GM12801 (cell line): ENCODE results near the gene MBNL3.

Experiments used
- CTCF ChIP-seq: IDR thresholded peaks from one replicate; pipeline ENCODE4 v1.5.1; 2011; ENCODE audit warnings: control low read depth; ENCODE audit not compliant: insufficient read length; ENCODE audit errors: extremely low read depth

The MBNL3 gene

GRCh38 chrX:132404266-132404665, 84.6 kb downstream of the MBNL3 start:
- no peak for TF ChIP-seq CTCF

DNA sequence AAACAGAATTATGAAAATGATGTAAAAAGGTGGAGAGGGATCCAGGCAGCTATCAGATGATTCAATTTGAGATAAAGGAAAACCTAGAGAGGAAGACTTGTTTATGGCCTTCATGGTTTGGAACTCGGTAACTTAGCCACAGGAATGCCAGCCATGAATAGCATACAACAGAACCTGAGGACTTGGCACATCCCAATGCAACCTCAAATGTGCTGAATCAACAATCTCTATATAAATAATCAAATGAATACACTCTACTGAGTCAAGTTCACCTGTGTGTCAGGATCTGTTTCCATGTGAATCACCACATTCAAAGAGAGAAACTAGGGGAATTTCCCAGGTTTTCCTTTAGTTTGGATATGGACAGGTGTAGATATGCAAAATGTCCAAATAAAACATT, 86.9 kb downstream of the MBNL3 start:
- TF ChIP-seq CTCF: no peak

DNA sequence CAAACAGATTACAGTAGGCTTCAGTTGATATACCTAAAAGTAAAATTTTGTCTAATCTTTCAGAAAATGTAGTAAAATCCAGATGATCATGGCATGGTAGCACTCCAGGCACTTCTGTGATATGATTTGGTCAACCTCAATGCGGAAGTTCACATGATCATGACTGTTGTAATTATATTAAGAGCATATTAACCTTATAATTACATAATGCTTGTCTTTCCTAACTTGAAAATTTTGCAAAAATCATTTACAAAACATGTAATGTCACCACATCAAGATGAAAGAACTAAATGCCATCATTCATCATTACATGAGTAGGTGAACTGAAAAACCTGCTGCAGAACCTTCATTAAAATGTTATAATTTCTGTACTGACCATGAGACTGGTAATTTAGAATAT, 88.1 kb downstream of the MBNL3 start:
- TF ChIP-seq CTCF: no peak

GRCh38 chrX:132395645-132396044, 93.2 kb downstream of the MBNL3 start:
- no peak for TF ChIP-seq CTCF

DNA sequence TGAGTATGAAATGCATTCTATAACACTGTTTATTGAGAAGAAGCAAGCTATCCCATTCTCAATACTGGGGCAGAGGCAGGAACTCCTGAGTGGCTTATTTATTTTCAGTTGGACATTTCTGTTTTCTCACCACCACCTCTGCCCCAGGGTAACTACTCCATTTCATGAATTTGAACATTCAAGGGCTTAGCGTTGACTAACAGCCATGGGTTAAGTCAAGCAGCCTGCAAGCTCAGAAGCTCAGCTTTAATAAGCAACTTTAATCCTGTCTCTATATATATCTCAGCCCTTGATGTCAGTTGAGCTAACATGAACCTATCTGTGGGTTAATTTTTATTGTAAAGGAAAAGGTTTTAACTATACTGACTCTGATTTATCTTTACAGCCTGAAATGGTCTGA, 93.8 kb downstream of the MBNL3 start:
- TF ChIP-seq CTCF: no peak

- no peak for TF ChIP-seq CTCF
Measured at GRCh38 chrX:132394591-132394990, 94.2 kb downstream of the MBNL3 start.

DNA sequence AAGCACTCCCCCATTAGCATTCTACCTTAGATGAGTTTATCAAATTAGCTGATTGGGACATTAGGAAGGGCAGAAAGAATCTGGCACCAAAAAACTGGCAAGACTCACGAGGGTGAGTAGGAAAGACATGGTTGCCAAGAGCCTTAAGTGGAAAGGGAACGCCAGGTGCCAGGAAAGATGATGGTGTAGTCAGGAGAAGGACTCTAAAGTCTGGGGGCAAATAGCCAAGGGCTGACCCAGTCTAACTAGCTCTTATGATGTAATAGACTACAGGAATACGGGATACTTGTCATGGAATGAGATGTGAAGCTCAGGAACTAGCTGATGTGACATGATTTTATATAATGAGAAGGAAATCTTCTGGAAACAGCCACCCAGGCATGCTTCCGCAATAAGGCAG, 94.8 kb downstream of the MBNL3 start:
- no peak for TF ChIP-seq CTCF

DNA sequence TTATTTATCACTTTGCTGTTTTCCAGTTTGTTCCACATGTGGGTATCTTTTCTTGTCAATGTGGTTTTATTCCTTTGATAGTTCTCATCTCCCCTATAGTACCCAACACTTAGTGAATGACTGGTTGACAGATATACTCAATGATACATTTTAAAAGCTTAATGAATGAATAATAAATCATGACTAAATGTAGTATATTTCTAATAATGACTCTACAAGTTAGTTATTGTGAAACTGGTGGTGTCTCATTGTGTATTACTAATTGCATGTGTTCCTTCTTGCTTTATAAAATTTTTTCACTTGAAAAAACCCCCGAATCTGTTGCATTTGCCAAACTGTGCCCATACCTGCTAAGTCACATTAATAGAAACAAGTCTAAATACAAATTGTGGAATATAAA, 95.4 kb downstream of the MBNL3 start:
- no peak for TF ChIP-seq CTCF
